Measurements from ENCODE around the gene CUL1. TPM values are rescaled to one million over a fixed set of nuclear protein-coding genes. Genes with fewer than 3 reads are reported as not detected.

Gene CUL1
- total and polyA plus RNA-seq, 12 donors = 14.0 to 53.4 (median 43.5) TPM

DNA sequence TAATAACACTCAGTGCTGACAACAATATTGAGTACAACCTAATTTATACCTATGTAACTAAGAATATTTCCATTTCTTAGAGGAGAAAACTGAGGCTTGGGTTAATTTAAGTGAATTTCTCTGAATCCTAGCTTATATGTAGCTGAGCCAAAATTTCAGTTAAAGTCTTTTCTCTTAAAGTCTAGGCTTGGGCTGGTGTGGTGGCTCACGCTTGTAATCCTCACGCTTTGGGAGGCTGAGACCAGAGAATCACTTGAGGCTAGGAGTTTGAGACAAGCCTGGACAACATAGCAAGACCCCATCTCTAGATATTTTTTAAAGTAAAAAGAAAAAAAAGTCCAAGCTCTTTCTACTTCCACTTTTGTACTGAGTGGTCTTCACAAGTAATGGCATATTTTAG, 92.1 kb downstream of the CUL1 start:
- Histone ChIP-seq H3K4me3 (no peak overlapping the region), H3K9me3 (peaks cover 0 to 9% (median 0%) of the 10 kb centered on the region in 11 donors), H3K27me3 (no peaks in the 10 kb centered on the region), H3K36me3 (peaks cover 4 to 100% (median 87%) of the 10 kb centered on the region in 9 donors), H3K4me1 (peaks cover 0 to 6% (median 0%) of the 10 kb centered on the region in 9 donors), H3K27ac (no peak overlapping the region)
- ATAC-seq = no peak
- no peak for TF ChIP-seq CTCF (IDR thresholded peaks at IDR 0.05)
- intact Hi-C loops (cut with DNase I) = no loop called here
- WGBS, 2 donors = 96 to 99% methylated on average over 2 of the region's 2 CpGs
- DNase-seq = no peak

- Histone ChIP-seq H3K9me3 (peaks cover 0 to 9% (median 0%) of the 10 kb centered on the region in 11 donors), H3K27me3 (no peaks in the 10 kb centered on the region), H3K36me3 (peaks cover 4 to 100% (median 87%) of the 10 kb centered on the region in 9 donors), H3K4me1 (peaks cover 0 to 6% (median 0%) of the 10 kb centered on the region in 9 donors), H3K27ac (no peak overlapping the region), H3K4me3 (no peak overlapping the region)
- 90 to 93% methylated on average over 15 of the region's 15 CpGs for WGBS, 2 donors
- intact Hi-C loops (cut with DNase I) = no loop called here
- DNase-seq = no peak
- no peak for TF ChIP-seq CTCF (IDR thresholded peaks at IDR 0.05)
- no peak for ATAC-seq
Observed at GRCh38 chr7:148791546-148791945, 92.8 kb downstream of the CUL1 start.

- peaks cover 0 to 9% (median 0%) of the 10 kb centered on the region in 11 donors for H3K9me3 ChIP-seq
- no peak overlapping the region for H3K27ac ChIP-seq
- no peaks in the 10 kb centered on the region for H3K27me3 ChIP-seq
- H3K36me3 ChIP-seq = peaks cover 4 to 100% (median 78%) of the 10 kb centered on the region in 9 donors
- ATAC-seq = no peak
- TF ChIP-seq CTCF (IDR thresholded peaks at IDR 0.05) = no peak
- no peak overlapping the region for H3K4me3 ChIP-seq
- no peak for DNase-seq
- H3K4me1 ChIP-seq = no peaks in the 10 kb centered on the region
- intact Hi-C loops (cut with DNase I) = no loop called here
- 100% methylated on average over 1 of the region's 1 CpG for WGBS, 2 donors
Observed at GRCh38 chr7:148793590-148793989, 94.9 kb downstream of the CUL1 start.

DNA sequence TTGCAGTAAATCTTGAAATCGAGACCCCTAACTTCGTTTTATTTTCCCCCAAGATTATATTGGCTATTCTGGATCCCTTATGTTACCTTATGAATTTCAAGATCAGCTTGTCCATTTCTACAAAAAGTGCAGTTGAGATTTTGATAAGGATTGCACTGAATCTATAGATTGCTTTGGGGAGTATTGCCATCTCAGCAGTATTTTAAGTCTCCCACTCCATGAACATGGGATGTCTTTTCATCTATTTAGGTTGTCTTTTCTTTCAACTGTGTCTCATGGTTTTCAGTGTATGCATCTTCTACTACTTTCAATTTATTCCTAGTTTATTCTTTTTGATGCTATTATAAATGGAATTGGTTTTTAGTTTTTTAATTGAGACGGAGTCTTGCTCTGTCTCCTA, 95.8 kb downstream of the CUL1 start:
- H3K27ac ChIP-seq = no peak overlapping the region
- ATAC-seq (no peak), DNase-seq (no peak)
- H3K27me3 ChIP-seq = no peaks in the 10 kb centered on the region
- H3K4me3 ChIP-seq = no peak overlapping the region
- H3K9me3 ChIP-seq = peaks cover 0 to 9% (median 0%) of the 10 kb centered on the region in 11 donors
- H3K4me1 ChIP-seq = no peaks in the 10 kb centered on the region
- peaks cover 0 to 100% (median 79%) of the 10 kb centered on the region in 9 donors for H3K36me3 ChIP-seq
- intact Hi-C loops (cut with DNase I) = no loop called here
- no peak for TF ChIP-seq CTCF (IDR thresholded peaks at IDR 0.05)
- 97 to 98% methylated on average over 3 of the region's 3 CpGs for WGBS, 2 donors
